DND-41 (cell line): ENCODE data around the gene CREB3L2.

Experiments used
- ATAC-seq: fragments of 200-7000 bp; cut with Tn5 transposase; 3 replicates; pipeline ENCODE4 v1.9.1; 2021; ENCODE audit warnings: low read depth; ENCODE audit not compliant: insufficient read depth
- DNase-seq: peaks from one replicate; pipeline ENCODE4 v3.0.0-alpha.2; 2020
- H2AFZ ChIP-seq: 2 replicates; pipeline ENCODE4 v1.6.0; 2012; ENCODE audit warnings: low read depth, low read length
- H3K27ac ChIP-seq: 2 replicates; pipeline ENCODE4 v1.5.1; 2012; ENCODE audit warnings: low read length, inconsistent platforms
- H3K27me3 ChIP-seq: fragments of 200-600 bp; sonication (generic); 2 replicates; pipeline ENCODE4 v1.6.0; 2012; ENCODE audit warnings: low read length, mild to moderate bottlenecking, inconsistent platforms; ENCODE audit not compliant: insufficient read depth, poor library complexity
- H3K36me3 ChIP-seq: 2 replicates; pipeline ENCODE4 v1.5.1; 2012; ENCODE audit warnings: low read length, inconsistent platforms; ENCODE audit not compliant: insufficient read depth
- H3K4me1 ChIP-seq: 2 replicates; pipeline ENCODE4 v1.5.1; 2012; ENCODE audit warnings: mild to moderate bottlenecking, low read length; ENCODE audit not compliant: insufficient read depth
- H3K4me2 ChIP-seq: 2 replicates; pipeline ENCODE4 v1.6.0; 2012; ENCODE audit warnings: mild to moderate bottlenecking, moderate library complexity, low read length, inconsistent platforms; ENCODE audit not compliant: insufficient read depth
- H3K4me3 ChIP-seq, 2 experiments: fragments of 200-600 bp in 1 of 2; shearing (Covaris generic) in 1 of 2; 2 replicates each; pipeline ENCODE4 v1.5.1; 2012 to 2016; ENCODE audit warnings: inconsistent platforms in 2 of 2, low read length in 2 of 2, mild to moderate bottlenecking in 2 of 2, low read depth in 1 of 2, moderate library complexity in 1 of 2
- H3K79me2 ChIP-seq: 2 replicates; pipeline ENCODE4 v1.6.0; 2012; ENCODE audit warnings: low read length, inconsistent platforms; ENCODE audit not compliant: insufficient read depth
- H3K9ac ChIP-seq: 2 replicates; pipeline ENCODE4 v1.6.0; 2012; ENCODE audit warnings: low read depth, mild to moderate bottlenecking, inconsistent platforms, low read length, moderate library complexity
- H3K9me3 ChIP-seq: 2 replicates; pipeline ENCODE4 v1.5.1; 2012; ENCODE audit warnings: low read length, moderate library complexity, mild to moderate bottlenecking, inconsistent platforms; ENCODE audit not compliant: insufficient read depth, severe bottlenecking
- H4K20me1 ChIP-seq: 2 replicates; pipeline ENCODE4 v1.6.0; 2012; ENCODE audit warnings: low read length; ENCODE audit not compliant: insufficient read depth
- EZH2 ChIP-seq: IDR thresholded peaks from 3 replicates; pipeline ENCODE4 v1.6.1; 2012; ENCODE audit warnings: borderline replicate concordance, low read depth, mild to moderate bottlenecking, moderate library complexity, low read length, inconsistent platforms; ENCODE audit not compliant: severe bottlenecking
- TF ChIP-seq, protein P1 (sequence below): IDR thresholded peaks from 2 replicates; pipeline ENCODE4 v1.5.1; 2012; ENCODE audit warnings: borderline replicate concordance, low read length, moderate library complexity, mild to moderate bottlenecking; ENCODE audit not compliant: poor library complexity, severe bottlenecking; ENCODE audit errors: extremely low read depth

The CREB3L2 gene

GRCh38 chr7:137877027-137877675 lies 124.7 kb downstream of the CREB3L2 start:
- Histone ChIP-seq H3K27ac (no peak overlapping the region), H3K4me1 (no peaks in the 10 kb centered on the region), H3K27me3 (no peaks in the 10 kb centered on the region), H3K9me3 (peaks cover under 1% of the 10 kb centered on the region), H3K4me3 (no peak overlapping the region), H3K79me2 (no peaks in the 10 kb centered on the region), H3K36me3 (peaks cover 20% of the 10 kb centered on the region), H2AFZ (no peak overlapping the region), H3K4me2 (no peak overlapping the region), H3K9ac (no peak overlapping the region), H4K20me1 (no peaks in the 10 kb centered on the region)
- DNase-seq (no peak), ATAC-seq (no peak)
- no peak for TF ChIP-seq EZH2
- TF ChIP-seq, protein P1, sequence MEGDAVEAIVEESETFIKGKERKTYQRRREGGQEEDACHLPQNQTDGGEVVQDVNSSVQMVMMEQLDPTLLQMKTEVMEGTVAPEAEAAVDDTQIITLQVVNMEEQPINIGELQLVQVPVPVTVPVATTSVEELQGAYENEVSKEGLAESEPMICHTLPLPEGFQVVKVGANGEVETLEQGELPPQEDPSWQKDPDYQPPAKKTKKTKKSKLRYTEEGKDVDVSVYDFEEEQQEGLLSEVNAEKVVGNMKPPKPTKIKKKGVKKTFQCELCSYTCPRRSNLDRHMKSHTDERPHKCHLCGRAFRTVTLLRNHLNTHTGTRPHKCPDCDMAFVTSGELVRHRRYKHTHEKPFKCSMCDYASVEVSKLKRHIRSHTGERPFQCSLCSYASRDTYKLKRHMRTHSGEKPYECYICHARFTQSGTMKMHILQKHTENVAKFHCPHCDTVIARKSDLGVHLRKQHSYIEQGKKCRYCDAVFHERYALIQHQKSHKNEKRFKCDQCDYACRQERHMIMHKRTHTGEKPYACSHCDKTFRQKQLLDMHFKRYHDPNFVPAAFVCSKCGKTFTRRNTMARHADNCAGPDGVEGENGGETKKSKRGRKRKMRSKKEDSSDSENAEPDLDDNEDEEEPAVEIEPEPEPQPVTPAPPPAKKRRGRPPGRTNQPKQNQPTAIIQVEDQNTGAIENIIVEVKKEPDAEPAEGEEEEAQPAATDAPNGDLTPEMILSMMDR = no peak

DNA sequence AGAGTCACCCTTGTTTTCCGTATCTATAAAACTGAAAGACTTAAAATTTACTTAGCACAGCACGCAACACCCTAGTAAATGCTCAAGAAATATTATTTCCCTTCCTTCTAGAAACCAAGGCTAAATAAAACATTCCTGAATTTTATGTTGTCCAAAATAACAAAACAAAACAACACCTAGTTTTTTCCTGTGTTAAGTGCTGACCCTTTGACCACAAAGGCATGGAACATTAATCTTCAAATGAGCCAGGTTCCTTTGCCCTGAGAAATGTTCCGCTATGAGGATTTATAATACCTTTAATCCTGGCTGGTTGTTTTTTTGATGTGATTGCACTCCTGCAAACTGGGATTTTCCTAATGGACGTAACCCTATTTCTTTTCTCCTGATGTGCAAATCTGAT lies 126.1 kb downstream of the CREB3L2 start:
- Histone ChIP-seq H3K27ac (no peak overlapping the region), H3K9ac (no peak overlapping the region), H4K20me1 (no peaks in the 10 kb centered on the region), H3K9me3 (no peaks in the 10 kb centered on the region), H2AFZ (no peak overlapping the region), H3K36me3 (peaks cover 10% of the 10 kb centered on the region), H3K4me1 (no peaks in the 10 kb centered on the region), H3K79me2 (no peaks in the 10 kb centered on the region), H3K4me2 (no peak overlapping the region), H3K4me3 (no peak overlapping the region), H3K27me3 (no peaks in the 10 kb centered on the region)
- ATAC-seq (no peak), DNase-seq (no peak)
- TF ChIP-seq, protein P1 = no peak
- no peak for TF ChIP-seq EZH2

GRCh38 chr7:137873979-137874777 lies 127.7 kb downstream of the CREB3L2 start:
- Histone ChIP-seq H3K9ac (no peak overlapping the region), H3K4me2 (no peak overlapping the region), H3K9me3 (no peaks in the 10 kb centered on the region), H3K4me3 (no peak overlapping the region), H3K79me2 (no peaks in the 10 kb centered on the region), H3K27ac (no peak overlapping the region), H3K36me3 (0 out of 2 replicates have a peak, but pooled peaks cover 2% of the 10 kb centered on the region), H2AFZ (no peak overlapping the region), H3K27me3 (no peaks in the 10 kb centered on the region), H3K4me1 (no peaks in the 10 kb centered on the region), H4K20me1 (no peaks in the 10 kb centered on the region)
- TF ChIP-seq EZH2 = no peak
- TF ChIP-seq, protein P1 = no peak
- no peak for ATAC-seq
- no peak for DNase-seq
